GM23338 (cell line): Measurements from ENCODE around the gene C6orf89. TPM values are rescaled to one million over a fixed set of nuclear protein-coding genes. Genes with fewer than 3 reads are reported as not detected.
A peak's percentile ranks its signal among the peaks of the same experiment; 100 is the strongest.

Experiments used
- ATAC-seq: fragments of 200-7000 bp; cut with Tn5 transposase; 3 replicates; pipeline ENCODE4 v1.9.1; 2020
- DNase-seq: peaks from one replicate; pipeline ENCODE4 v3.0.0-alpha.2; 2015; ENCODE audit warnings: low spot score
- H2AFZ ChIP-seq: fragments of 200-600 bp; sonication (generic); 2 replicates; pipeline ENCODE4 v1.8.0; 2016; ENCODE audit warnings: antibody characterized with exemption, mild to moderate bottlenecking, moderate library complexity
- H3F3A ChIP-seq: fragments of 200-600 bp; sonication (generic); replicated peaks from 2 replicates; pipeline ENCODE4 v1.8.0; 2017; ENCODE audit warnings: antibody characterized with exemption, mixed run types, low read depth
- H3K27ac ChIP-seq: fragments of 200-600 bp; sonication (generic); 2 replicates; pipeline ENCODE4 v1.6.1; 2016; ENCODE audit warnings: low read depth
- H3K27me3 ChIP-seq: fragments of 200-600 bp; sonication (generic); 2 replicates; pipeline ENCODE4 v1.8.0; 2016; ENCODE audit warnings: mild to moderate bottlenecking, mixed run types, moderate library complexity; ENCODE audit not compliant: insufficient read depth
- H3K36me3 ChIP-seq: fragments of 200-600 bp; sonication (generic); 2 replicates; pipeline ENCODE4 v1.8.0; 2016; ENCODE audit warnings: mild to moderate bottlenecking; ENCODE audit not compliant: insufficient read depth
- H3K4me1 ChIP-seq: fragments of 200-600 bp; sonication (generic); 2 replicates; pipeline ENCODE4 v1.8.0; 2016; ENCODE audit warnings: mild to moderate bottlenecking, moderate library complexity; ENCODE audit not compliant: insufficient read depth
- H3K4me2 ChIP-seq: fragments of 200-600 bp; sonication (generic); 2 replicates; pipeline ENCODE4 v1.7.1; 2017; ENCODE audit warnings: mixed run types
- H3K4me3 ChIP-seq: fragments of 200-600 bp; sonication (generic); 2 replicates; pipeline ENCODE4 v1.6.1; 2016; ENCODE audit warnings: mixed run types
- H3K79me2 ChIP-seq: fragments of 200-600 bp; sonication (generic); replicated peaks from 2 replicates; pipeline ENCODE4 v1.8.0; 2017; ENCODE audit warnings: mild to moderate bottlenecking; ENCODE audit not compliant: insufficient read depth
- H3K9me2 ChIP-seq: fragments of 200-600 bp; sonication (generic); 2 replicates; pipeline ENCODE4 v1.8.0; 2017; ENCODE audit not compliant: insufficient read depth
- H4K20me1 ChIP-seq: fragments of 200-600 bp; sonication (generic); replicated peaks from 2 replicates; pipeline ENCODE4 v1.8.0; 2017; ENCODE audit warnings: mild to moderate bottlenecking; ENCODE audit not compliant: insufficient read depth
- H3K27ac Mint-ChIP-seq: 2 replicates; pipeline ENCODE4 v1.8.0; 2020; ENCODE audit warnings: inconsistent platforms, mild to moderate bottlenecking, moderate library complexity, mixed read lengths
- H3K27me3 Mint-ChIP-seq: 3 replicates; pipeline ENCODE4 v1.8.0; 2022; ENCODE audit warnings: low read depth, mild to moderate bottlenecking, moderate library complexity, mixed read lengths, inconsistent platforms; ENCODE audit not compliant: insufficient read depth, poor library complexity
- H3K36me3 Mint-ChIP-seq: 3 replicates; pipeline ENCODE4 v1.8.0; 2021; ENCODE audit warnings: low read depth, mild to moderate bottlenecking, inconsistent platforms, moderate library complexity, mixed read lengths
- H3K4me1 Mint-ChIP-seq: 3 replicates; pipeline ENCODE4 v1.8.0; 2020; ENCODE audit warnings: mild to moderate bottlenecking, inconsistent platforms, mixed read lengths
- H3K4me3 Mint-ChIP-seq: 3 replicates; pipeline ENCODE4 v1.8.0; 2021; ENCODE audit warnings: moderate library complexity, mild to moderate bottlenecking, inconsistent platforms, mixed read lengths
- H3K9me3 Mint-ChIP-seq: 3 replicates; pipeline ENCODE4 v1.8.0; 2020; ENCODE audit warnings: moderate library complexity, mild to moderate bottlenecking, inconsistent platforms, mixed read lengths
- CREB1 ChIP-seq: fragments of 250-450 bp; sonication (Bioruptor Pico); IDR thresholded peaks from 2 replicates; pipeline ENCODE4 v1.5.0; 2020; ENCODE audit warnings: low read depth, mild to moderate bottlenecking, moderate library complexity
- EZH2 ChIP-seq: fragments of 200-600 bp; sonication (generic); IDR thresholded peaks from one replicate; pipeline ENCODE4 v1.8.0; 2017; ENCODE audit warnings: antibody characterized with exemption, mild to moderate bottlenecking, low read depth; ENCODE audit not compliant: unreplicated experiment
- EZH2phosphoT487 ChIP-seq: fragments of 200-600 bp; sonication (generic); IDR thresholded peaks from one replicate; pipeline ENCODE4 v1.8.1; 2018; ENCODE audit warnings: antibody characterized with exemption; ENCODE audit not compliant: unreplicated experiment
- JUNB ChIP-seq: IDR thresholded peaks from one replicate; pipeline ENCODE4 v1.6.1; 2016; ENCODE audit warnings: antibody characterized with exemption; ENCODE audit not compliant: unreplicated experiment
- NANOG ChIP-seq: IDR thresholded peaks from 2 replicates; pipeline ENCODE4 v1.6.1; 2016; ENCODE audit warnings: antibody characterized with exemption, borderline replicate concordance
- POLR2AphosphoS5 ChIP-seq: IDR thresholded peaks from 2 replicates; pipeline ENCODE4 v1.6.1; 2016; ENCODE audit warnings: antibody characterized with exemption, low read depth
- STAT1 ChIP-seq: IDR thresholded peaks from one replicate; pipeline ENCODE4 v1.6.1; 2016; ENCODE audit warnings: antibody characterized with exemption; ENCODE audit not compliant: unreplicated experiment
- ZNF114 ChIP-seq: fragments of 250-450 bp; sonication (Bioruptor Pico); IDR thresholded peaks from 2 replicates; pipeline ENCODE4 v1.5.0; 2020; ENCODE audit warnings: mild to moderate bottlenecking, moderate library complexity
- ZNF331 ChIP-seq: fragments of 250-450 bp; sonication (Bioruptor Pico); IDR thresholded peaks from 2 replicates; pipeline ENCODE4 v1.5.0; 2020; ENCODE audit warnings: low read depth, mild to moderate bottlenecking, moderate library complexity
- polyA plus RNA-seq: library from polyadenylated mRNA; unstranded; fragments of >200 nt; fragmentation: Nextera tagmentation; extraction: Ambion mirVana; gene quantifications from 2 replicates; pipeline ENCODE4 v1.2.1, GENCODE V29; 2016
- total RNA-seq: library from RNA; depleted of rRNA; stranded (reverse); fragments of >200 nt; shearing (Covaris generic); gene quantifications from 2 replicates; pipeline ENCODE4 v1.2.3, GENCODE V29; 2014
- TF ChIP-seq, protein P1 (sequence below): fragments of 250-450 bp; sonication (Bioruptor Pico); IDR thresholded peaks from 2 replicates; pipeline ENCODE4 v1.5.0; 2020; ENCODE audit warnings: mild to moderate bottlenecking, moderate library complexity
- TF ChIP-seq, protein P2 (sequence below), 2 experiments: fragments of 200-600 bp in 1 of 2; sonication (generic) in 1 of 2; conservative IDR thresholded peaks; 2 replicates each; pipeline versions ENCODE4 v1.5.1 to v1.6.1; 2016 to 2017; ENCODE audit warnings: antibody characterized with exemption in 2 of 2, low read depth in 2 of 2, mild to moderate bottlenecking in 2 of 2, moderate library complexity in 1 of 2
- TF ChIP-seq, protein P3 (sequence below): IDR thresholded peaks from 2 replicates; pipeline ENCODE4 v1.6.1; 2016; ENCODE audit warnings: antibody characterized with exemption
- TF ChIP-seq, protein P4 (sequence below): IDR thresholded peaks from one replicate; pipeline ENCODE4 v1.6.1; 2018; ENCODE audit warnings: antibody characterized with exemption; ENCODE audit not compliant: unreplicated experiment

C6orf89 gene
- total and polyA plus RNA-seq, 2 experiments from 2014 or later, result 3.7 to 7.9 TPM

DNA sequence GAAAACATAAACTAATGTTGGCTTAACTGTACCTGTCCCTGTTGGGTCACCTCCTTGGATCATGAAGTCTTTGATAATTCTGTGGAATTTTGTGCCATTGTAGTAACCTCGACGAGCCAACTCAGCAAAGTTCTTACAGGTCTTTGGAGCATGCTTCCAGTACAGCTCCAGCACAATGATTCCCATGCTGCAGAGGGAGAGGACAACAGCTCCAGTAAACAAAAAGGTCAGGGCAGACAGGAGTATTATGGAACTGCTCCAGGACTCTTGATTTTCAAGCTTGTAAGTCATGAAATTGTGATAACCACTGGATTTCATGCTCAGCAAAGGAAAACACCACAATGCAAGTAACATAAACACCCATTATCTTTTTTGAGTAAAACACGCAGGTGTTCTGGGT lies 14.1 kb upstream of the C6orf89 start:
- H3K27ac Mint-ChIP-seq, result no peak overlapping the region
- Histone ChIP-seq H4K20me1 (peaks cover 29% of the 10 kb centered on the region), H3F3A (no peaks in the 10 kb centered on the region), H3K4me1 (peaks cover 10% of the 10 kb centered on the region), H3K4me2 (no peak overlapping the region), H3K4me3 (no peak overlapping the region), H3K27ac (peak overlapping the region; percentile 71; the same call in 1 of the 2 replicates), H3K79me2 (peaks cover 74% of the 10 kb centered on the region), H3K9me2 (no peaks in the 10 kb centered on the region), H3K27me3 (no peaks in the 10 kb centered on the region), H2AFZ (no peak overlapping the region), H3K36me3 (peaks cover 21% of the 10 kb centered on the region; the same call in 1 of the 2 replicates)
- H3K4me1 Mint-ChIP-seq, result peaks cover 22% of the 10 kb centered on the region
- no peaks in the 10 kb centered on the region for H3K9me3 Mint-ChIP-seq
- H3K36me3 Mint-ChIP-seq, result peaks cover 42% of the 10 kb centered on the region
- TF ChIP-seq JUNB, result no peak
- no peak for TF ChIP-seq EZH2phosphoT487
- no peak for TF ChIP-seq CREB1 (CRISPR knock-in tag)
- TF ChIP-seq ZNF331, result no peak
- TF ChIP-seq, protein P1, sequence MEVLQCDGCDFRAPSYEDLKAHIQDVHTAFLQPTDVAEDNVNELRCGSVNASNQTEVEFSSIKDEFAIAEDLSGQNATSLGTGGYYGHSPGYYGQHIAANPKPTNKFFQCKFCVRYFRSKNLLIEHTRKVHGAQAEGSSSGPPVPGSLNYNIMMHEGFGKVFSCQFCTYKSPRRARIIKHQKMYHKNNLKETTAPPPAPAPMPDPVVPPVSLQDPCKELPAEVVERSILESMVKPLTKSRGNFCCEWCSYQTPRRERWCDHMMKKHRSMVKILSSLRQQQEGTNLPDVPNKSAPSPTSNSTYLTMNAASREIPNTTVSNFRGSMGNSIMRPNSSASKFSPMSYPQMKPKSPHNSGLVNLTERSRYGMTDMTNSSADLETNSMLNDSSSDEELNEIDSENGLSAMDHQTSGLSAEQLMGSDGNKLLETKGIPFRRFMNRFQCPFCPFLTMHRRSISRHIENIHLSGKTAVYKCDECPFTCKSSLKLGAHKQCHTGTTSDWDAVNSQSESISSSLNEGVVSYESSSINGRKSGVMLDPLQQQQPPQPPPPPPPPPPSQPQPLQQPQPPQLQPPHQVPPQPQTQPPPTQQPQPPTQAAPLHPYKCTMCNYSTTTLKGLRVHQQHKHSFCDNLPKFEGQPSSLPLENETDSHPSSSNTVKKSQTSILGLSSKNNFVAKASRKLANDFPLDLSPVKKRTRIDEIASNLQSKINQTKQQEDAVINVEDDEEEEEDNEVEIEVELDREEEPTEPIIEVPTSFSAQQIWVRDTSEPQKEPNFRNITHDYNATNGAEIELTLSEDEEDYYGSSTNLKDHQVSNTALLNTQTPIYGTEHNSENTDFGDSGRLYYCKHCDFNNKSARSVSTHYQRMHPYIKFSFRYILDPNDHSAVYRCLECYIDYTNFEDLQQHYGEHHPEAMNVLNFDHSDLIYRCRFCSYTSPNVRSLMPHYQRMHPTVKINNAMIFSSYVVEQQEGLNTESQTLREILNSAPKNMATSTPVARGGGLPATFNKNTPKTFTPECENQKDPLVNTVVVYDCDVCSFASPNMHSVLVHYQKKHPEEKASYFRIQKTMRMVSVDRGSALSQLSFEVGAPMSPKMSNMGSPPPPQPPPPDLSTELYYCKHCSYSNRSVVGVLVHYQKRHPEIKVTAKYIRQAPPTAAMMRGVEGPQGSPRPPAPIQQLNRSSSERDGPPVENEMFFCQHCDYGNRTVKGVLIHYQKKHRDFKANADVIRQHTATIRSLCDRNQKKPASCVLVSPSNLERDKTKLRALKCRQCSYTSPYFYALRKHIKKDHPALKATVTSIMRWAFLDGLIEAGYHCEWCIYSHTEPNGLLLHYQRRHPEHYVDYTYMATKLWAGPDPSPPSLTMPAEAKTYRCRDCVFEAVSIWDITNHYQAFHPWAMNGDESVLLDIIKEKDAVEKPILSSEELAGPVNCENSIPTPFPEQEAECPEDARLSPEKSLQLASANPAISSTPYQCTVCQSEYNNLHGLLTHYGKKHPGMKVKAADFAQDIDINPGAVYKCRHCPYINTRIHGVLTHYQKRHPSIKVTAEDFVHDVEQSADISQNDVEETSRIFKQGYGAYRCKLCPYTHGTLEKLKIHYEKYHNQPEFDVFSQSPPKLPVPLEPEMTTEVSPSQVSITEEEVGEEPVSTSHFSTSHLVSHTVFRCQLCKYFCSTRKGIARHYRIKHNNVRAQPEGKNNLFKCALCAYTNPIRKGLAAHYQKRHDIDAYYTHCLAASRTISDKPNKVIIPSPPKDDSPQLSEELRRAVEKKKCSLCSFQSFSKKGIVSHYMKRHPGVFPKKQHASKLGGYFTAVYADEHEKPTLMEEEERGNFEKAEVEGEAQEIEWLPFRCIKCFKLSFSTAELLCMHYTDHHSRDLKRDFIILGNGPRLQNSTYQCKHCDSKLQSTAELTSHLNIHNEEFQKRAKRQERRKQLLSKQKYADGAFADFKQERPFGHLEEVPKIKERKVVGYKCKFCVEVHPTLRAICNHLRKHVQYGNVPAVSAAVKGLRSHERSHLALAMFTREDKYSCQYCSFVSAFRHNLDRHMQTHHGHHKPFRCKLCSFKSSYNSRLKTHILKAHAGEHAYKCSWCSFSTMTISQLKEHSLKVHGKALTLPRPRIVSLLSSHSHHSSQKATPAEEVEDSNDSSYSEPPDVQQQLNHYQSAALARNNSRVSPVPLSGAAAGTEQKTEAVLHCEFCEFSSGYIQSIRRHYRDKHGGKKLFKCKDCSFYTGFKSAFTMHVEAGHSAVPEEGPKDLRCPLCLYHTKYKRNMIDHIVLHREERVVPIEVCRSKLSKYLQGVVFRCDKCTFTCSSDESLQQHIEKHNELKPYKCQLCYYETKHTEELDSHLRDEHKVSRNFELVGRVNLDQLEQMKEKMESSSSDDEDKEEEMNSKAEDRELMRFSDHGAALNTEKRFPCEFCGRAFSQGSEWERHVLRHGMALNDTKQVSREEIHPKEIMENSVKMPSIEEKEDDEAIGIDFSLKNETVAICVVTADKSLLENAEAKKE (CRISPR knock-in tag), result no peak
- TF ChIP-seq, protein P2, sequence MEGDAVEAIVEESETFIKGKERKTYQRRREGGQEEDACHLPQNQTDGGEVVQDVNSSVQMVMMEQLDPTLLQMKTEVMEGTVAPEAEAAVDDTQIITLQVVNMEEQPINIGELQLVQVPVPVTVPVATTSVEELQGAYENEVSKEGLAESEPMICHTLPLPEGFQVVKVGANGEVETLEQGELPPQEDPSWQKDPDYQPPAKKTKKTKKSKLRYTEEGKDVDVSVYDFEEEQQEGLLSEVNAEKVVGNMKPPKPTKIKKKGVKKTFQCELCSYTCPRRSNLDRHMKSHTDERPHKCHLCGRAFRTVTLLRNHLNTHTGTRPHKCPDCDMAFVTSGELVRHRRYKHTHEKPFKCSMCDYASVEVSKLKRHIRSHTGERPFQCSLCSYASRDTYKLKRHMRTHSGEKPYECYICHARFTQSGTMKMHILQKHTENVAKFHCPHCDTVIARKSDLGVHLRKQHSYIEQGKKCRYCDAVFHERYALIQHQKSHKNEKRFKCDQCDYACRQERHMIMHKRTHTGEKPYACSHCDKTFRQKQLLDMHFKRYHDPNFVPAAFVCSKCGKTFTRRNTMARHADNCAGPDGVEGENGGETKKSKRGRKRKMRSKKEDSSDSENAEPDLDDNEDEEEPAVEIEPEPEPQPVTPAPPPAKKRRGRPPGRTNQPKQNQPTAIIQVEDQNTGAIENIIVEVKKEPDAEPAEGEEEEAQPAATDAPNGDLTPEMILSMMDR (conservative IDR thresholded peaks at IDR 0.05; ENCODE audit: low read depth in 2 of 2), result no peak
- no peak for TF ChIP-seq STAT1
- no peak for TF ChIP-seq ZNF114 (CRISPR knock-in tag)
- TF ChIP-seq NANOG, result no peak
- TF ChIP-seq EZH2, result no peak
- TF ChIP-seq, protein P3, sequence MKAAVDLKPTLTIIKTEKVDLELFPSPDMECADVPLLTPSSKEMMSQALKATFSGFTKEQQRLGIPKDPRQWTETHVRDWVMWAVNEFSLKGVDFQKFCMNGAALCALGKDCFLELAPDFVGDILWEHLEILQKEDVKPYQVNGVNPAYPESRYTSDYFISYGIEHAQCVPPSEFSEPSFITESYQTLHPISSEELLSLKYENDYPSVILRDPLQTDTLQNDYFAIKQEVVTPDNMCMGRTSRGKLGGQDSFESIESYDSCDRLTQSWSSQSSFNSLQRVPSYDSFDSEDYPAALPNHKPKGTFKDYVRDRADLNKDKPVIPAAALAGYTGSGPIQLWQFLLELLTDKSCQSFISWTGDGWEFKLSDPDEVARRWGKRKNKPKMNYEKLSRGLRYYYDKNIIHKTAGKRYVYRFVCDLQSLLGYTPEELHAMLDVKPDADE, result no peak
- TF ChIP-seq, protein P4, sequence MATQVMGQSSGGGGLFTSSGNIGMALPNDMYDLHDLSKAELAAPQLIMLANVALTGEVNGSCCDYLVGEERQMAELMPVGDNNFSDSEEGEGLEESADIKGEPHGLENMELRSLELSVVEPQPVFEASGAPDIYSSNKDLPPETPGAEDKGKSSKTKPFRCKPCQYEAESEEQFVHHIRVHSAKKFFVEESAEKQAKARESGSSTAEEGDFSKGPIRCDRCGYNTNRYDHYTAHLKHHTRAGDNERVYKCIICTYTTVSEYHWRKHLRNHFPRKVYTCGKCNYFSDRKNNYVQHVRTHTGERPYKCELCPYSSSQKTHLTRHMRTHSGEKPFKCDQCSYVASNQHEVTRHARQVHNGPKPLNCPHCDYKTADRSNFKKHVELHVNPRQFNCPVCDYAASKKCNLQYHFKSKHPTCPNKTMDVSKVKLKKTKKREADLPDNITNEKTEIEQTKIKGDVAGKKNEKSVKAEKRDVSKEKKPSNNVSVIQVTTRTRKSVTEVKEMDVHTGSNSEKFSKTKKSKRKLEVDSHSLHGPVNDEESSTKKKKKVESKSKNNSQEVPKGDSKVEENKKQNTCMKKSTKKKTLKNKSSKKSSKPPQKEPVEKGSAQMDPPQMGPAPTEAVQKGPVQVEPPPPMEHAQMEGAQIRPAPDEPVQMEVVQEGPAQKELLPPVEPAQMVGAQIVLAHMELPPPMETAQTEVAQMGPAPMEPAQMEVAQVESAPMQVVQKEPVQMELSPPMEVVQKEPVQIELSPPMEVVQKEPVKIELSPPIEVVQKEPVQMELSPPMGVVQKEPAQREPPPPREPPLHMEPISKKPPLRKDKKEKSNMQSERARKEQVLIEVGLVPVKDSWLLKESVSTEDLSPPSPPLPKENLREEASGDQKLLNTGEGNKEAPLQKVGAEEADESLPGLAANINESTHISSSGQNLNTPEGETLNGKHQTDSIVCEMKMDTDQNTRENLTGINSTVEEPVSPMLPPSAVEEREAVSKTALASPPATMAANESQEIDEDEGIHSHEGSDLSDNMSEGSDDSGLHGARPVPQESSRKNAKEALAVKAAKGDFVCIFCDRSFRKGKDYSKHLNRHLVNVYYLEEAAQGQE, result no peak
- TF ChIP-seq POLR2AphosphoS5, result no peak
- ATAC-seq, result no peak
- no peak overlapping the region for H3K4me3 Mint-ChIP-seq
- no peaks in the 10 kb centered on the region for H3K27me3 Mint-ChIP-seq
- DNase-seq, result no peak
